ENCODE results near the gene DKK3. TPM values are rescaled to one million over a fixed set of nuclear protein-coding genes. Genes with fewer than 3 reads are reported as not detected.

Gene DKK3
- total RNA-seq, 1 experiment from 2014 or later, result 14.6 TPM

GRCh38 chr11:11970556-11970955, 37.9 kb downstream of the DKK3 start:
- Mint-ChIP-seq H3K4me1 (ENCODE audit: low read depth, unreplicated experiment) (peaks cover 9% of the 10 kb centered on the region), H3K4me3 (ENCODE audit: low read depth, unreplicated experiment) (no peak overlapping the region), H3K9me3 (ENCODE audit: low read depth, unreplicated experiment) (no peaks in the 10 kb centered on the region), H3K36me3 (ENCODE audit: insufficient read depth, unreplicated experiment) (peaks cover 4% of the 10 kb centered on the region), H3K27ac (ENCODE audit: unreplicated experiment) (no peak overlapping the region), H3K27me3 (ENCODE audit: unreplicated experiment) (no peaks in the 10 kb centered on the region)
- intact Hi-C loops (cut with micrococcal nuclease; ENCODE audit: unreplicated experiment), result loop anchor here (10.0 kb wide), 1 partner anchor 54 kb away; no protein-coding TSS in a partner anchor
- CTCF ChIA-PET, result no interaction called here
- TF ChIP-seq, protein P1, sequence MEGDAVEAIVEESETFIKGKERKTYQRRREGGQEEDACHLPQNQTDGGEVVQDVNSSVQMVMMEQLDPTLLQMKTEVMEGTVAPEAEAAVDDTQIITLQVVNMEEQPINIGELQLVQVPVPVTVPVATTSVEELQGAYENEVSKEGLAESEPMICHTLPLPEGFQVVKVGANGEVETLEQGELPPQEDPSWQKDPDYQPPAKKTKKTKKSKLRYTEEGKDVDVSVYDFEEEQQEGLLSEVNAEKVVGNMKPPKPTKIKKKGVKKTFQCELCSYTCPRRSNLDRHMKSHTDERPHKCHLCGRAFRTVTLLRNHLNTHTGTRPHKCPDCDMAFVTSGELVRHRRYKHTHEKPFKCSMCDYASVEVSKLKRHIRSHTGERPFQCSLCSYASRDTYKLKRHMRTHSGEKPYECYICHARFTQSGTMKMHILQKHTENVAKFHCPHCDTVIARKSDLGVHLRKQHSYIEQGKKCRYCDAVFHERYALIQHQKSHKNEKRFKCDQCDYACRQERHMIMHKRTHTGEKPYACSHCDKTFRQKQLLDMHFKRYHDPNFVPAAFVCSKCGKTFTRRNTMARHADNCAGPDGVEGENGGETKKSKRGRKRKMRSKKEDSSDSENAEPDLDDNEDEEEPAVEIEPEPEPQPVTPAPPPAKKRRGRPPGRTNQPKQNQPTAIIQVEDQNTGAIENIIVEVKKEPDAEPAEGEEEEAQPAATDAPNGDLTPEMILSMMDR (IDR thresholded peaks at IDR 0.05; ENCODE audit: unreplicated experiment), result no peak
- BruUV-seq (replicated peaks), result no TSS peak
- DNase-seq, result no peak

DNA sequence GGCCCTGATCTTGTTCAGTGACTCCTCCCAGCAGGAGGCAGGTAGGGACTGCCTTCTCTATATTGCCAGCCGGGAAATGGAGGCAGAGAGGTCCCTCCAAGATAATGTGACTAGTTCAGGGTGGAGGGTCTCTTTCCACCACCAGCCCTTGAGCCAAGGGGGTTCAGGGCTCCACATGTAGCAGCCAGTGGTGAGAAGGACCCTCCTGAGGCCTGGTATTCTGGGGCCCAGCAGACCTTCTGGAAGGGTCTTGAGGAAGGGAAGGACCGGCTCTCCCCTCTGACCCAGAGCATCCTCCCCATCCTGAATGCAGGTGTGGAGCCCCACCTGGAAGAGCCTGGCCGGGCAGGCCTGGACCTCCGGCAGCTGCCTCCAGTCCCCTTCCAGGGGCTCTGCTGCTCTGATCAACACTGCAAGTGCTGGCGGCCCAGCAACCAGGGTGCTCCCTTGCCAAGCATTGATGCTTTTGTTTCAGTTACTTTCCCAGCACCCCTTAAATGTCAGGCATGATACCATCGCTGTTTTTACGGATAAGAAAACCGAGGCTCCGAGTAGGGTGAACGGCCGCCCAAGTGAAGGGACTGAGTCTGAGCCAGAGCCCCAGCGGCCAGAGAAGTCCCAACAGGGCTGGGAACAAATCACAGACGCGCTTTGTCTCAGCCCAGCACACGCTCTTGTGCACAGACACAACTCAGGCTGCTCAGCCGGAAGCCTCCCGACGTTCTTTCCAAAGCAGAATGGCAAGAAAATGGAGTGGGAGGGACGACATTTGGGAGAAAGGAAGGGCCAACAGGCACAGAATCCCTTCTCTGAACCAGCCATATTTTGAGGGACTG, 38.8 kb downstream of the DKK3 start:
- Mint-ChIP-seq H3K27ac (ENCODE audit: unreplicated experiment) (no peak overlapping the region), H3K4me3 (ENCODE audit: low read depth, unreplicated experiment) (no peak overlapping the region), H3K4me1 (ENCODE audit: low read depth, unreplicated experiment) (peaks cover 9% of the 10 kb centered on the region), H3K9me3 (ENCODE audit: low read depth, unreplicated experiment) (no peaks in the 10 kb centered on the region), H3K27me3 (ENCODE audit: unreplicated experiment) (no peaks in the 10 kb centered on the region), H3K36me3 (ENCODE audit: insufficient read depth, unreplicated experiment) (peaks cover 4% of the 10 kb centered on the region)
- no peak for DNase-seq
- BruUV-seq (replicated peaks), result no TSS peak
- intact Hi-C loops (cut with micrococcal nuclease; ENCODE audit: unreplicated experiment), result loop anchor here (10.0 kb wide), 1 partner anchor 55 kb away; no protein-coding TSS in a partner anchor
- CTCF ChIA-PET, result no interaction called here
- TF ChIP-seq, protein P1 (IDR thresholded peaks at IDR 0.05; ENCODE audit: unreplicated experiment), result no peak

DNA sequence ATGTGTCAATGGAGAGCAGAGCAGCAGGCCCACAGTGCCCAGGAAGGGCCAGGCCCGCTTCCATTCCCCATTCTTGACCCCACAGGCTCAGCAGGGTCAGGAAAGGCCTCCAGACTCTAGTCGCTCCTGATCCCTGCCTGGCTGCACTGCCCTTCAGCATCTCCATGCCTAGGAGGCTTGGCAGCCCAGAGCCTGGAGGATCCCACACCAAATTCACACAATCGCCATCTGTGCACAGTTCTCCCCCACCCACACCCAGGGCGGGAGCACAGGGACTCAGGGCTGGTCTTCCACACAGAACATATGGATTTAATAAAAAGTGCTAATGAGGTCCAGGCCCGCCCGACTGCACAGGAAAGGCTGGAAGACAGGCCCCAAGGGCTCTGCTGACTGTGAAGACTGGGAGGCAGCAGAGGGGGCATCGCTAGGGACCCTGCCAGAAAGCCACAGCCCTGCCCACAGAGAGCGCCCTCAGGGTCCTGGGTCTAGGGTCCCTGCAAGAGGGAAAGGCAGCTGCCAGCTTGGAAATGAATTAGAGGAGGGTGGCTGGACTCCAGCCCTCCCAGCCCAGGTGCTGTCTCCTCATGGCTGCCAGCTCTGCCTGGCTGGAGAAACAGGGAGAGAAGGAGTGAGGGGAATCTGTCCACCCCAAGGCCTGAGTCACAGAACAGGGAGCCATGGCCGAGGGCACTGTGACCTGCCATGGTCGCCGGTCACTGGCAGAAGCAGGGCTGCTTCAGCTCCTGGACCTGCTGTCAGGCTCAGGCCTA, 39.7 kb downstream of the DKK3 start:
- intact Hi-C loops (cut with micrococcal nuclease; ENCODE audit: unreplicated experiment), result no loop called here
- peaks cover 4% of the 10 kb centered on the region for H3K36me3 Mint-ChIP-seq (ENCODE audit: insufficient read depth, unreplicated experiment)
- CTCF ChIA-PET, result no interaction called here
- H3K9me3 Mint-ChIP-seq (ENCODE audit: low read depth, unreplicated experiment), result no peaks in the 10 kb centered on the region
- DNase-seq, result no peak
- no peak overlapping the region for H3K4me3 Mint-ChIP-seq (ENCODE audit: low read depth, unreplicated experiment)
- no TSS peak for BruUV-seq (replicated peaks)
- no peak overlapping the region for H3K27ac Mint-ChIP-seq (ENCODE audit: unreplicated experiment)
- H3K27me3 Mint-ChIP-seq (ENCODE audit: unreplicated experiment), result no peaks in the 10 kb centered on the region
- TF ChIP-seq, protein P1 (IDR thresholded peaks at IDR 0.05; ENCODE audit: unreplicated experiment), result no peak
- H3K4me1 Mint-ChIP-seq (ENCODE audit: low read depth, unreplicated experiment), result peaks cover 9% of the 10 kb centered on the region

DNA sequence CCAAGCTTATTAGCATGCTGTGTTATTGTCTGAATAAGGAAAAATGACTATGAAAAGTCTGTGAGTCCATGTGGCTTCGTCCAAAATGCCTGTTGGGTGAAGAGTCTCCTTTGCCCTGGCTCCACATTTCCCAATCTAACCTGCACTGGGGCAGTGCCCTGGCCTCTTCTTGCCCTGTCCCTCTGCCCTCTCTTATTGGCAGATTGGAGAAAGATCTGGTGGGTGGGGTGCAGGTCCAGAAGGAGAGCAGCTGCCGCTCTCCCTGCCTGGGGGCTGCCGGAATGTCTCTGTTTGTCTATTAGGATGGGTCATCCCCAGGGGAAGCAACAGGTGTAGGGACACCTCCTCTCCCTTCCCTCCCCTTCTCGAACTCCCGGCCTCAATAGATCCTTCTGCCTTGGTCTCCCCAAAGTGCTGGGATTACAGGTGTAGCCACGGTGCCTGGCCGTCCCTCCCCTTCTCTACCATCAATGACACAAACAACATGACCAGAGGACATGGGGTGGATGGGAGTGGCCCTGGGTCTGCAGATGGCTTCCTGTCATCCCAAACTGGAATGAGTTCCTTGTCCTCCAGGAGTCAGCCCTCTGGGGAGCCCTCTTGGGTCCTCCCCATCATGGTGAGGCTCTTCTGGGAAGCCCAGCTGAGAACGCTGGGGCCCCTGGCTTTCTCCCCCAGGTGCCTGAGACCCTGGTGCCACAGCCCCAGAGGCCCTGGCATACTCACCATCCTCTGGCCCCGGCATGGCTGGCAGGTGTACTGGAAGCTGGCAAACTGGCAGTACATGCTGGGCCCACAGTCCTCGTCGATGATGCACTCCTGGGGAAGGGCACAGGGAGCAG, 40.5 kb downstream of the DKK3 start:
- no peaks in the 10 kb centered on the region for H3K27me3 Mint-ChIP-seq (ENCODE audit: unreplicated experiment)
- H3K27ac Mint-ChIP-seq (ENCODE audit: unreplicated experiment), result no peak overlapping the region
- no peak overlapping the region for H3K4me3 Mint-ChIP-seq (ENCODE audit: low read depth, unreplicated experiment)
- H3K4me1 Mint-ChIP-seq (ENCODE audit: low read depth, unreplicated experiment), result peaks cover 9% of the 10 kb centered on the region
- no TSS peak for BruUV-seq (replicated peaks)
- TF ChIP-seq, protein P1 (IDR thresholded peaks at IDR 0.05; ENCODE audit: unreplicated experiment), result no peak
- DNase-seq, result no peak
- intact Hi-C loops (cut with micrococcal nuclease; ENCODE audit: unreplicated experiment), result no loop called here
- no peaks in the 10 kb centered on the region for H3K9me3 Mint-ChIP-seq (ENCODE audit: low read depth, unreplicated experiment)
- H3K36me3 Mint-ChIP-seq (ENCODE audit: insufficient read depth, unreplicated experiment), result peaks cover 4% of the 10 kb centered on the region
- CTCF ChIA-PET, result interaction anchor here (0.9 to 1.9 kb wide), 4 partner anchors 9 to 314 kb away, joined by 3 to 8 read pairs (median 4); no protein-coding TSS in a partner anchor

All from Calu3 (cell line).